Measurements from ENCODE around the gene COL6A2.
A peak's percentile ranks its signal among the peaks of the same experiment; 100 is the strongest.

Gene COL6A2

DNA sequence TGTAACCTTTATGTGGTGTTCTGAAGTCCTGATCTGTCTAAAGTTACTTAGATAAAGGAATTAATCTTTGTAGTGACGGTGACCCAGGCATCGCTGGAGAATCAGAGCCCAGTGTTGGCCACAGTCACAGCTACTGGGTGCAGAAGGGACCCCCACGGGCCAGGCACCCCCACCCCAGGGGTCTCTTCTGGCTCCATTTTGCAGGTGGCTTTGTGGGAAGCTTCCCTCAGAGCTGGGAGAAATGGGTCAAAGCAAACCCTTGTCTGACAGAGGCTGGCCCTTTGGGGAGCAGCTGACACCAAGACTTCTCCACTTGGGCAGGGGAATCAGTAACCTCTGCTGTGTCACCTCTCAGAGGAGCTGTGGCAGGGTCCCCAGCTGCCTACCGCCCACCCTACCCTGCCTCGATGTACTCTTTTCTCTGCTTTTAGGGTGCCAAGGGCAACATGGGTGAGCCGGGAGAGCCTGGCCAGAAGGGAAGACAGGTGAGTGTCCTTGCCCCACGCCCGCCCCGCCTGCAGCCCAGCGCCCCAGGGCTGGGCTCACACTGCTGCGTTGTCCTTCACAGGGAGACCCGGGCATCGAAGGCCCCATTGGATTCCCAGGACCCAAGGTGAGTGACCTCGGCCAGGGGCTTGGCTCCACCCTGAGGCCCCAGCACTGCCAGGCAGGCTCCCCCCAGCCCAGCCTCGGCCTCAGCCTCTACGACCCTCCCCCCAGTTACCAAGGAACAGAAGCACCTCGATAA, 17.7 kb downstream of the COL6A2 start:
- DNase-seq: peak; percentile 26

DNA sequence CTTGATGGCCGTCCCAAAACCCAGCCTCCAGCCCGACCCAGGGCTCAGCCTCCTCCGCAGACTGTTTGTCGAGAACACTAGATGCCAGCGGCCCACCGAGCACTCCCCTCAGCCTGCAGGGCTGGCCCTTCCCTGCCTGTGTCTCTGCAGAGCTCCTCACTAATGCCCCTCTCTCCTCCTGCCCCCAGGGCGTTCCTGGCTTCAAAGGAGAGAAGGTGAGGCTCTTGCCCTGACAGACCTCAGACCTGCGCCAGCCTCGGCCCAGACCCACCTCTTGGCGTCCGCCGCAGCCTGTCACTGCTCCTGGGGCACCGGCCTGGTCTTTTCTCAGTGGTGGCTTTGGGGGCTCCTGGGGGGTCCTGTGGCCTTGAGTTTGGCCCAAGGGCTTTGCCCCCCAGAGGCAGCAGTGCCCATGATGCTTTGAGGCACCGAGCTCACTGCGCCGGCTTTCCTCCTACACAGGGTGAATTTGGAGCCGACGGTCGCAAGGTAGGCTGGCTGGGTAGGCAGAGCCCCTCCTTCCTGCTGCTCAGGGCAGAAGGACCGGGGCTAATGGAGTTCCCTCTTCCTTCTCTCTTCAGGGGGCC, 18.4 kb downstream of the COL6A2 start:
- peak; percentile 49 for DNase-seq

DNA sequence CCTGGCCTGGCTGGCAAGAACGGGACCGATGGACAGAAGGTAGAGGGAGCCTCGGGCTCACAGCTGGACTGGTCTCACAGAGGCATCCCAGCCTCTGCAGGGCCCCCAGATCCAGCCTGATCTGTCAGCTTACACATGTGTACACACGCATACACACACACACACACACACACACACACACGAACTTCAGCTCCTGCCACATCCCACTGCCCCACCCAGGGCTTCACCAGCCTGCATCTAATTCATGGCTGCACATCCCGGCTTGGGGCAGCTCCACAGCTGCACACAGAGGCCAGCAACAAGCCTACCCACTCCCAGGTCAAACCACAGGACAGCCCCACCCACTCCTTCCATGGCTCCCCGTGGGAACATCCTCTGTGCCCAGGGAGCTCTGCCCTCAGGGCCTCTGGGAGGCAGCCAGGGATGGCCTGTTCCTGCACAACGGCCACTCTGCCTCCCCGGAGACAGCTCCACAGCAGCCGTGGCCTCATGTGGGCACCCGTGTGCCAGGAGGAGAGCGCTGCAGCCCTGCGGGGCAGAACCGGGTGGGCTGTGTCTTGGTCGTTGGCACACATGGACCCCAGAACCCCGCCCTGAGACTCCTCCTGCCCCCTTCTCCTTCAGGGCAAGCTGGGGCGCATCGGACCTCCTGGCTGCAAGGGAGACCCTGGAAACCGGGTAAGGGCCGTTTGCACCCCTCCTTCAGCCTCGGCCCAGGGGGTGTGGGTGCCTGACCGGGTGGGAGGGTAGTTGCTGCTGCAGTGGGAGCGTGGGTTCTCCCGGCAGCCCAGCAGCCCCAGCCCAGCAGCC, 19.1 kb downstream of the COL6A2 start:
- DNase-seq: peak; percentile 51

DNA sequence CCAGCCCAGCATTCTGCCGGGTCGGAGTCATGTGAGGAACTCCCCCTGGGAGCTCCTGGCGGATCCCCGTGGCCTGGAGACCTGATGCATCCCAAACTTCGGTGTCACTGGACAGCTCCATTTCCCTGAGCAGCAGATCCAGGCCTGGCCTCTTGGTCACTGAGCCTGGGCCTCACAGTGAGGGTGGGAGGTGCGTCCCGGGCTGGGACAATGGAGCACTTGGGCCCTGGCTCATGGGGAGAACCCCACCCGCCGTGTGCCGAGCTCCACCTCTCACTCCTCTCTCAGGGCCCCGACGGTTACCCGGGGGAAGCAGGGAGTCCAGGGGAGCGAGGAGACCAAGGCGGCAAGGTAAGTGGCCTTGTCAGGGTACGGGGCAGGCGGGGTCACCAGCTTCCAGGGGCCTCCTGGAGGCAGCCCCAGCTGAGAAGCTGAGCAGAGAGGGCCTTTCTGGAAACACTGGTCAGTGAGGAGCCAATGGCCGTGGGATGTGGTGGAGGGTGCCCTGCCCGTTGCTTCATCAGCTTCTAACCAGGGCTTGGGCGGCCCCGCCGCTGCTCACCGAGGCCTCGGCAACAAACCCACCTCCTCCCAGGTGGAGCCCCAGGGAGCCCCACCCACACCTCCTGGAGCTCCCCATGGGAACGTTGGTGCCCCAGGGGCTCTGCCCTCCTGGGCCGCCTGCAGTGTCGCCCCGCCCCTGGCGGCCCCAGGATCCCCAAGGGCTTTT, 19.8 kb downstream of the COL6A2 start:
- DNase-seq: peak; percentile 46

DNA sequence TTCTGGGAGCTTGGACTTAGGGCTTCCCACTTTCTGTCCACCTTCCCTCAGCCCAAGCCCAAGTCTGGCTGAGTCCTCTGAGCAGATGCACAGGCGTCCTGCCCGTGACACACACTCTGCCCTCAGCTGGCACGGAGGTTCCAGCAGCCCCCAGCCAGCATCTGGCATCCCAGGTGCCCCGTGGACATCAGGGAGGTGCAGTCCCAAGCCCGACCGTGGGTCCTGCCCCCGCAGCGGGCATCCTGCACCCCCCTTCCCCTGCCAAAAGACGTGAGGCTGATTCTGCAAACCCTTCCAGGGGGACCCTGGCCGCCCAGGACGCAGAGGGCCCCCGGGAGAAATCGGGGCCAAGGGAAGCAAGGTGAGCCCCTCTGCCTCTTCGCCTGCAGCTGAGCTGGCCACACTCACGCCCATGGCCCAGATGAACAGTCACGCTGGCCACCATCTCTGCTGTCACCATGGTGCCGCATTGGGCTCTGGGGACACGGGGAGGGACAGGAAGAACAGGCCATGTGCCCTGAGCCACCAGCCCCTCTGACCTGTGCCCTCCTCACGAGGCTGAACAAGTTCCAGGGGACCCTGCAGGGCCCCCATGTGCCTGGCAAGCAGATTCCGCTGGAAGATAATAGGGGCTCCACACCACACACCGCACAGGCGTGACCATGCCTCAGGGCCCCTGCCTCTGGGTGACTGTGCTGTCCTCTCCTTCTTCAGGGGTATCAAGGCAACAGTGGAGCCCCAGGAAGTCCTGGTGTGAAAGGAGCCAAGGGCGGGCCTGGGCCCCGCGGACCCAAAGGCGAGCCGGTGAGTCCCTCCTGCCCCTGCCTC, 20.6 kb downstream of the COL6A2 start:
- DNase-seq: peak; percentile 50

DNA sequence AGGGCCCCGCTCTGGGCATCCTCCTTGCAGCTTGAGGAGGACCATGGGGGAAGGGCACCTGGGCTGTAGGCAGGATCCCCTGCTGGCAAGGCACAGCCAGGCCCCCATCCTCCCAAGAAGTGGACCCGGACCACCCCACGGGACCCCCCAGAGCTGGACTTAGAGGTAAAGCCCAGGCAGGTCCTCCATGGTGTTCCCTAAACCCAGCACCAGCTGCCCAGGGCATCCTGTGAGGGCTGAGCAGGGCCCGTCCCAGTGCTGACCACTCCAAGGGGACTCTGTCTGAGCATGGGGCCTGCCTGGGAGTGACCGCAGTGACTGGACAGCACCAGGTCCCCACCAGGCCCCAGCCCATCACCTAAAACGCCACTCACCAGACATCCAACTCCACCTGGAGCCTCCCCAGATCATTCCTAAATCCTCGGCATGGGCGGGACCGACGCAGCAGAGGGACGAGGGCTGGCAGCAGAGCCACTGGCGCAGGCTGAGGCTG, 21.3 kb downstream of the COL6A2 start:
- DNase-seq: peak; percentile 51

DNA sequence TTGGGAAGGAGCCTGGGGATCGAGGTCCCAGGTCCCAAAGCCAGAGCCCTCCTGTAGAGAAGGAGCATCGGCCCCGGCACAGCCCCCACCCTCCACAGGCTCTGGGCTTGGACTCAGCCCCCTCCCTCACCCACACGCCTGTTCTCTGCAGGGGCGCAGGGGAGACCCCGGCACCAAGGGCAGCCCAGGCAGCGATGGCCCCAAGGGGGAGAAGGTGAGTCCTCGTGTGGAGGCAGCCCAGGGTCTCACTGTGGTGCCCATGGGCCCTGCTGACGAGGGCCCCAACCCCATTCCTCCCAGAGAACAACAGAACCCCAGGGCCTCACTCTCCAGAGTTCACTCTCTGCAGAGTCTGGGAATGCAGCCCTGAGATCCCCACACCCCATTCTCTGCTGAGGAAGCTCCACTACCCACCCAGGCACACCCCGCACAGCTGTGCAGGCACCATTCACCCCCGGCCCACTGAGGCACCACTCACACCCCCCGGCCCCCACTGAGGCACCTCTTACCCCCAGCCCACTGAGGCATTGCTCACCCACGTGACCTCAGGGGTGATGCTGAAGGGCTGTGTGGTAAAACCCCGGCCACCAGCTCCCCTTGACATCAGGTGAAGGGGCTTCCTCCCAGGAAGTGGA, 21.8 kb downstream of the COL6A2 start:
- peak; percentile 22 for DNase-seq

DNA sequence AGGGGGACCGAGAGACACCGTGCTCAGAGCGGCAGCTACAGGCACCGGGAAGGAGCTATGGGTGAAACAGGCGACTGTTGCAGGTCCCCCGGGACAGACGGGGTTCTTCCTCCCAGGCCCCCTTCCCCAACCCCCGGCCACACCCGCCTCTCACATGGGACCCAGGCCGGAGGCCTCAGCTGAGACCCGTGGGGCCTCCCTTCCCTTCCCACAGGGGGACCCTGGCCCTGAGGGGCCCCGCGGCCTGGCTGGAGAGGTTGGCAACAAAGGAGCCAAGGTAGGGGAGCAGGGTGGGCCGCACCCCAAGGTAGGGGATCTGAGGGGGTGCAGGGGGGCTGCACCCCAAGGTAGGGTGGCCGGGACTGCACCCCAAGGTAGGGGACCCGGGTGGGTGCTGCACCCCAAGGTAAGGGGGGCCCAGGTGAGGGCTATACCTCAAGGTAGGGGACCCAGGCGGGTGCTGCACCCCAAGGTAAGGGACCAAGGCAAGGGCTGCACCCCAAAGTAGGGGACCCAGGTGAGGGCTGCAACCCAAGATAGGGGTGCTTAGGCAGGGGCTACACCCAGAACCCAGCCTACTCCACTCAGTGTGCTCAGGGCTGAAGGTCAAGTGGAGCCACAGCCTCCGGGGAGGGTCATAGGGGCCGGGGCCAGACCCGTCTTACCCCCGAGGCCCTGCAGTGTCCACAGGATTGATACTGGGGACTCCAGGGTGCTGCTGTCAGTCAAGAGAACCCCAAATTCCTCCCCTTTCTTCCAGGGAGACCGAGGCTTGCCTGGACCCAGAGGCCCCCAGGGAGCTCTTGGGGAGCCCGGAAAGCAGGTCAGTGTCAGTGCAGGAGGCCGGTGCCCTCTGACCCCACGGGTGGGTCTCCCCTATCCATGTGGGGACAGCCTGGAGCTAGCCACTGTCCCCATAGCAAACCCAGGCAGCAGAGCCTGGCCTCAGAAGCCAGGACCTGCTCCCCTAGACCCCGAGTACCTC, 22.7 kb downstream of the COL6A2 start:
- peak; percentile 31 for DNase-seq

DNA sequence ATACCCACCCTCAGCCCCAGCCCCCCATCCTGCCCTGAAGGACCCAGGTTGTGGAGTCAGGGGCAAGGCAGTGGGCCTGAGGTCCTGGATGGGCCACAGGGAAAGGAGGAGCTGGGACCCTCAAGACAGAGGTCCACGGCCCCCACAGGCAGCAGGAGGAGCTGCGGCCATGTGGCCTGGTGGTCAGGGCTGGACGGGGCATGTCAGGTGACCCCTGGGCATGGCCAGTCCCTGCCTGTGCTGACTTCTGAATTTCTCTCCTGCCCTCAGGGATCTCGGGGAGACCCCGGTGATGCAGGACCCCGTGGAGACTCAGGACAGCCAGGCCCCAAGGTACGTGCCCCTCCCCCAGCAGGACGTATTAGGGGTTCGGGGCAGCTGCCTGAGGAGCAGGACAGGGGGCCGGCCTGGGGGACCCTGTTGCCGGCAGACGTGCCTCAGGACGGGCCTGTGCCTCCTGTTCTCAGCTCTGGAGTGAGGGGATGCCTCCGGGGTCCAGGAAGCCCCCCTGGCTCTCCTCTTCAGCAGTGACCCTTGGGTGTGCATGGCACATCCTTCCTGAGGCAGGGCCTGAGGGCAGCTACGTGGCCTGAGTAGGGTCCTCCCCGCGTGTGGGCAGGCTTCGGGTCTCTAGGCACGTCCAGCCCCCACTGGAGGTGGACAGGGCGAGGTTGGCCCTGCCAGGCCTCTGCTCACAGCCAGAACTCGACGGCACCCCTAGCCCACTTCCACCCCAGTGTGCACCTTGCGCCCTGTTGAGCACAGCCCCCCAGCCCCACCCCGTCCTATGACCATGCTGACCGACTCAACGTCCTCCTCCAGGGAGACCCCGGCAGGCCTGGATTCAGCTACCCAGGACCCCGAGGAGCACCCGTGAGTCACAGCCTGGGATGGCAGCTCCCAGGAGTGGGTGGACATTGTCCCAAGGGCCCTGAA, 23.6 kb downstream of the COL6A2 start:
- peak; percentile 38 for DNase-seq

DNA sequence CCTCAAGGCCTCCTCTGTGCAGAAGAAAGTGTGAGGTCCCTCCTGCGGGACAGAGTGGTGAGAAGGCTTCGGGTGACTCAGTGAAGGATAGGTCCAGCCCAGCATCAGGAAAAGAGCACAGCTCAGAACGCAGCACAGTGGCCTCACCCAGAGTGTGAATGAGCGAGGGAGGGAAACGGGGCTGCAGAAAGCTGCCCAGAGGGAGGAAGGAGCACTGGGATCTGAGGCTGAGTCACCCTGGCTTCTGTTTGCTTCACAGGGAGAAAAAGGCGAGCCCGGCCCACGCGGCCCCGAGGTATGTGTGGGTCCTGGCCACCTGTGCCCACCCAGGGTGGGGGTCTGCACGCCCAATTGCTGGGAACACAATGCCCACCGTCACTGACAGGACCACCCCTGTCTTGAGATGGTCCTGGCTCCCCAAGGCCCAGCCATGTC, 24.3 kb downstream of the COL6A2 start:
- peak; percentile 53 for DNase-seq

DNA sequence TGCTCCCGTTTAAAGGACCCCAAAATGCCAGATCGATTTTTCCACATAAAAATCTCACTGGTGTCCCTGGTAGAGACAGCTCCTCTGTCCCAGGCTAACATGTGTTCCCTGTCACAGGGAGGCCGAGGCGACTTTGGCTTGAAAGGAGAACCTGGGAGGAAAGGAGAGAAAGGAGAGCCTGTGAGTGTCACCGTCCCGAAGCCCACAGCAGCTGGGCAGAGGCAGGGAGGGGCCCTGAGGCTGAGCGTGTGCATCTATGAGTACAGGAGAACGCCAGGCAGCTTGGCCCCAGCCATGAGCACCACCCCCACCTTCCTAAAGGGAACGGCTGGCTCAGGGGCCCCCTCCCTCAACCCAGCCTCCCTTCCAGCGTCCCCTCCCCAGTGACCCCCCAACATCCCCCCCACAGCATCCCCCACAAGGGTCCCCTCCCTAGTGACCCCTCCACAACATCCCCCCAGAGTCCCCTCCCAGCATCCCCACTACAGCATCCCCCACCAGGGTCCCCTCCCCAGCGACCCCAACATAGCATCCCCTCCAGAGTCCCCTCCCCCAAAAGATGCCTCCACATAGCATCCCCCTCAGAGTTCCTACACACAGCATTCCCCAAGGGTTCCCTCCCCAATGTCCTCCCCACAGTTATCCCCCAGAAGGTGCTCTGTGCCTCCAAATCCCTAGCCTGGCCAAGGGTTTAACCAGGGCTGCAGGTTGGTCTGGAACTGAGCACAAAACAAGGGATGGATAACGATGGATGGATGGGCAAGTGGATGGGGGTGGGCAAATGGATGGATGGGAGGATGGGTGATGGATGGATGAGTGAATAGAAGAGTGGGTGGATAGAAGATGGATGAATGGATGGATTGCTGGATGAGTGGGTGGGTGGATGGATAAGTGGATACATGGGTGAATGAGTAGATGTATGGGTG, 25.1 kb downstream of the COL6A2 start:
- peak; percentile 32 for DNase-seq

DNA sequence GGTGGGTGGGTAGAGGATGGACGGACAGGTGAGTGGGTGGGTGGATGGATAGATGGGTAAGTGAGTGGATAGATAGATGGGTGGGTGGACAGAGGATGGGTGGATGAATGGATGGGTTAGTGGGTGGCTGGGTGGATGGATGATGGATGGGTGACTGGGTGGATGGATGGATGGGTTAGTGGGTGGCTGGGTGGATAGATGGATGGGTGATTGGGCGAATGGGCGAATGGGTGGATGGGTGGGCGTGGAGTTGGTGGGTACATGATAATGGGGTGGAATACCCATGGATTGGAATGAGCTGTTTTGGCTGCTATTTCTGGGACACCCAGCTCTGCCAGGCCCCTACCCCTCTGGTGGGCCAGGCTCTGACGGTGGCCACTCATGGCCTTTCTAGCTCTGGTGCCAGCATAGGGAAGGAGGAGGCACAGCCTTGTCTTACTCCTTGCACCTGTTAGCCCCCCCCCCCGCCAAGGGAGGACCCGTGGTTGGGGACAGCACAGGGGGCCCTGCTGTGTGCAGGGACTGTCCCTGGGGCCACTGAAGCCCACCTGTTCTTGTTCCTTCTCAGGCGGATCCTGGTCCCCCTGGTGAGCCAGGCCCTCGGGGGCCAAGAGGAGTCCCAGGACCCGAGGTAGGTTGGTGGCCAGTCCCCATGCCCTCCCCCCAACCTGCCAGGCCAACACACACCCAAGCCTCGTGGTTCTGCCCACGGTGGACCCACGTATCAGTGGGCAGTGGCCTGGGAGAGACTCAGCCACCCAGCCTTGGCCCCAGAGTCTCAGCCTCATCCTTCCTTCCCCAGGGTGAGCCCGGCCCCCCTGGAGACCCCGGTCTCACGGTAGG, 26.4 kb downstream of the COL6A2 start:
- DNase-seq: peak; percentile 46

DNA sequence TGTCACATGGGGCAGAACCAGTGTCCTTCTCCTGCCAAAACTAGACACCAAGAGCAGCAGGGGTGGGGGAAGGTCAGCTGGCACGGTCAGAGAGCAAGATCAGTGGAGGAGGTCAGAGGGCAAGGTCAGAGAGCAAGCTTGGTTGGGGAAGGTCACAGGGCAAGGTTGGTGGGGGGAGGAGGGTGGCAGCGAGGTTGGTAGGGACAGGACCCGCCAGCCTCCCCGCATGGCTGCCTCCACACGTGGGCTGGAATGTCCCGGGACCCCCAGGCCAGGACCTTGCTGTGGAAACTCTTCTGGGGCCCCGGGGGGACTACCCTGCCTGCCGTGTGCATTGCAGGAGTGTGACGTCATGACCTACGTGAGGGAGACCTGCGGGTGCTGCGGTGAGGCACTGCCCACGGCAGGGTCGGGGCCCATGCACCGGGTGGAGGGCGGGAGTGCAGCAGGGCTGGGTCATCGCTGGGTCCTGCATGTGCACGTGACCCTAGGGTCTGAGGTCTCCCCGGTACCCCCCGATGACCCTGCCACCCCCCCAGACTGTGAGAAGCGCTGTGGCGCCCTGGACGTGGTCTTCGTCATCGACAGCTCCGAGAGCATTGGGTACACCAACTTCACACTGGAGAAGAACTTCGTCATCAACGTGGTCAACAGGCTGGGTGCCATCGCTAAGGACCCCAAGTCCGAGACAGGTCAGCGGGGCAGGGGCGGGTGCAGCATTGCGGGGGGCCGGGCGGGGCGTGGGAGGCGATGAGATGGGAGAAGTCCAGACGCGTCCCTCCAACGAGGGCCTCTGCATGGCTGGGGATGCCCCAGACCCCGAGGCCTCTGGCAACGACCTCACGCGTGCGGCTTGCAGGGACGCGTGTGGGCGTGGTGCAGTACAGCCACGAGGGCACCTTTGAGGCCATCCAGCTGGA, 27.3 kb downstream of the COL6A2 start:
- DNase-seq: peak; percentile 51

DNA sequence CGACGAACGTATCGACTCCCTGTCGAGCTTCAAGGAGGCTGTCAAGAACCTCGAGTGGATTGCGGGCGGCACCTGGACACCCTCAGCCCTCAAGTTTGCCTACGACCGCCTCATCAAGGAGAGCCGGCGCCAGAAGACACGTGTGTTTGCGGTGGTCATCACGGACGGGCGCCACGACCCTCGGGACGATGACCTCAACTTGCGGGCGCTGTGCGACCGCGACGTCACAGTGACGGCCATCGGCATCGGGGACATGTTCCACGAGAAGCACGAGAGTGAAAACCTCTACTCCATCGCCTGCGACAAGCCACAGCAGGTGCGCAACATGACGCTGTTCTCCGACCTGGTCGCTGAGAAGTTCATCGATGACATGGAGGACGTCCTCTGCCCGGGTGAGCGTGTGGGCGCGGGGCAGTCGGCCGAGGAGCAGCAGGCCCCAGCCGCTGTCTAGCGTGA, 28.0 kb downstream of the COL6A2 start:
- peak; percentile 46 for DNase-seq
